Fibroblast of lung (primary cell): ENCODE data around the gene ASB6. TPM values are rescaled to one million over a fixed set of nuclear protein-coding genes. Genes with fewer than 3 reads are reported as not detected.

Source experiments
- DNase-seq, 2 donors: peaks; one replicate each; pipeline versions ENCODE4 v3.0.0 to v3.0.0-alpha.2; 2010; ENCODE audit warnings: low read depth in 2 of 2
- H2AFZ ChIP-seq: 2 replicates; pipeline ENCODE4 v1.5.1; 2012; ENCODE audit warnings: low read length, control low read depth, inconsistent platforms
- H3K27ac ChIP-seq: 2 replicates; pipeline ENCODE4 v1.5.1; 2011; ENCODE audit warnings: low read length, control low read depth; ENCODE audit not compliant: insufficient read depth
- H3K27me3 ChIP-seq: 2 replicates; pipeline ENCODE4 v1.5.1; 2011; ENCODE audit warnings: mild to moderate bottlenecking, low read length; ENCODE audit not compliant: control insufficient read depth, insufficient read depth
- H3K36me3 ChIP-seq: 2 replicates; pipeline ENCODE4 v1.5.1; 2011; ENCODE audit warnings: low read length; ENCODE audit not compliant: control insufficient read depth, insufficient read depth
- H3K4me1 ChIP-seq: 2 replicates; pipeline ENCODE4 v1.5.1; 2011; ENCODE audit warnings: low read length; ENCODE audit not compliant: control insufficient read depth, insufficient read depth; ENCODE audit errors: extremely low read depth
- H3K4me2 ChIP-seq: 2 replicates; pipeline ENCODE4 v1.5.1; 2011; ENCODE audit warnings: low read length, control low read depth; ENCODE audit not compliant: insufficient read depth; ENCODE audit errors: extremely low read depth
- H3K4me3 ChIP-seq, 4 experiments: fragments of 200-600 bp in 1 of 4; sonication (generic) in 1 of 4; replicated peaks in 1 of 4; 2 replicates each; pipeline ENCODE4 v1.5.1; 2011 to 2016; ENCODE audit warnings: low read length in 4 of 4, low read depth in 3 of 4, mild to moderate bottlenecking in 3 of 4, control low read depth in 2 of 4, inconsistent platforms in 1 of 4, mixed read lengths in 1 of 4; ENCODE audit not compliant: insufficient read depth in 1 of 4; ENCODE audit errors: control extremely low read depth in 1 of 4
- H3K79me2 ChIP-seq: 2 replicates; pipeline ENCODE4 v1.5.1; 2012; ENCODE audit warnings: mild to moderate bottlenecking, low read length, inconsistent platforms; ENCODE audit not compliant: control insufficient read depth, insufficient read depth
- H3K9ac ChIP-seq: 2 replicates; pipeline ENCODE4 v1.5.1; 2011; ENCODE audit warnings: mild to moderate bottlenecking, low read length, control low read depth; ENCODE audit not compliant: insufficient read depth
- H3K9me3 ChIP-seq: 2 replicates; pipeline ENCODE4 v1.5.1; 2012; ENCODE audit warnings: low read depth, low read length; ENCODE audit not compliant: control insufficient read depth, insufficient read depth
- H4K20me1 ChIP-seq: 2 replicates; pipeline ENCODE4 v1.5.1; 2011; ENCODE audit warnings: low read length; ENCODE audit not compliant: control insufficient read depth, insufficient read depth; ENCODE audit errors: extremely low read depth
- CTCF ChIP-seq, 2 donors: IDR thresholded peaks in 1 of 2; conservative IDR thresholded peaks in 1 of 2; 1 replicate in 1 of 2; 2 replicates in 1 of 2; pipeline ENCODE4 v1.5.1; 2011 to 2012; ENCODE audit warnings: low read length in 2 of 2, control low read depth in 1 of 2, inconsistent platforms in 1 of 2, low read depth in 1 of 2, mild to moderate bottlenecking in 1 of 2
- EZH2 ChIP-seq: IDR thresholded peaks from 2 replicates; pipeline ENCODE4 v1.5.1; 2012; ENCODE audit warnings: low read length, control low read depth, mild to moderate bottlenecking; ENCODE audit errors: missing control alignments
- polyA plus RNA-seq, 2 donors: library from polyadenylated mRNA; depleted of rRNA in 1 of 2; stranded (reverse) in 1 of 2; unstranded in 1 of 2; fragments of >200 nt; gene quantifications; 2 replicates each; pipeline ENCODE4 v1.2.1, GENCODE V29; 2011 to 2012; ENCODE audit warnings: missing spikeins in 1 of 2
- total RNA-seq: library from RNA; depleted of rRNA; stranded (reverse); fragments of >200 nt; gene quantifications from 2 replicates; pipeline ENCODE4 v1.2.1, GENCODE V29; 2014

ASB6 gene
- total and polyA plus RNA-seq, 2 donors (not counting 1 experiment from before 2014, with no cell fraction given), result 14.4 to 15.4 TPM

GRCh38 chr9:129673602-129674001 lies 31.7 kb upstream of the ASB6 start:
- no peak overlapping the region for H3K4me3 ChIP-seq
- no peak for TF ChIP-seq CTCF (conservative IDR thresholded peaks at IDR 0.05 in 1 of 2, IDR thresholded peaks at IDR 0.05 in 1 of 2; ENCODE audit: low read depth in 1 of 2, low read length in 2 of 2)
- TF ChIP-seq EZH2, result no peak
- no peak overlapping the region for H3K9ac ChIP-seq
- H4K20me1 ChIP-seq, result no peaks in the 10 kb centered on the region
- no peaks in the 10 kb centered on the region for H3K79me2 ChIP-seq
- no peak overlapping the region for H3K4me2 ChIP-seq
- no peak overlapping the region for H2AFZ ChIP-seq
- no peaks in the 10 kb centered on the region for H3K9me3 ChIP-seq
- H3K4me1 ChIP-seq, result no peaks in the 10 kb centered on the region
- H3K36me3 ChIP-seq, result no peaks in the 10 kb centered on the region
- no peak for DNase-seq
- no peak overlapping the region for H3K27ac ChIP-seq
- no peaks in the 10 kb centered on the region for H3K27me3 ChIP-seq

GRCh38 chr9:129672702-129673101 lies 30.8 kb upstream of the ASB6 start:
- Histone ChIP-seq H3K79me2 (no peaks in the 10 kb centered on the region), H3K4me2 (no peak overlapping the region), H3K9ac (no peak overlapping the region), H3K27me3 (no peaks in the 10 kb centered on the region), H3K9me3 (no peaks in the 10 kb centered on the region), H2AFZ (no peak overlapping the region), H3K4me3 (no peak overlapping the region), H3K36me3 (no peaks in the 10 kb centered on the region), H4K20me1 (no peaks in the 10 kb centered on the region), H3K27ac (no peak overlapping the region), H3K4me1 (no peaks in the 10 kb centered on the region)
- no peak for DNase-seq
- TF ChIP-seq CTCF (conservative IDR thresholded peaks at IDR 0.05 in 1 of 2, IDR thresholded peaks at IDR 0.05 in 1 of 2; ENCODE audit: low read depth in 1 of 2, low read length in 2 of 2) (no peak), EZH2 (no peak)

- H3K79me2 ChIP-seq, result no peaks in the 10 kb centered on the region
- no peak overlapping the region for H3K4me2 ChIP-seq
- no peaks in the 10 kb centered on the region for H3K4me1 ChIP-seq
- DNase-seq, result no peak
- H3K27me3 ChIP-seq, result no peaks in the 10 kb centered on the region
- H3K9ac ChIP-seq, result no peak overlapping the region
- H3K36me3 ChIP-seq, result no peaks in the 10 kb centered on the region
- no peaks in the 10 kb centered on the region for H4K20me1 ChIP-seq
- no peaks in the 10 kb centered on the region for H3K9me3 ChIP-seq
- H3K27ac ChIP-seq, result no peak overlapping the region
- no peak for TF ChIP-seq CTCF (conservative IDR thresholded peaks at IDR 0.05 in 1 of 2, IDR thresholded peaks at IDR 0.05 in 1 of 2; ENCODE audit: low read depth in 1 of 2, low read length in 2 of 2)
- TF ChIP-seq EZH2, result no peak
- no peak overlapping the region for H2AFZ ChIP-seq
- no peak overlapping the region for H3K4me3 ChIP-seq
These were observed 29.6 kb upstream of the ASB6 start for GRCh38 chr9:129671519-129671918.
